Measurements from ENCODE around the gene RHBDF2.

The RHBDF2 gene

DNA sequence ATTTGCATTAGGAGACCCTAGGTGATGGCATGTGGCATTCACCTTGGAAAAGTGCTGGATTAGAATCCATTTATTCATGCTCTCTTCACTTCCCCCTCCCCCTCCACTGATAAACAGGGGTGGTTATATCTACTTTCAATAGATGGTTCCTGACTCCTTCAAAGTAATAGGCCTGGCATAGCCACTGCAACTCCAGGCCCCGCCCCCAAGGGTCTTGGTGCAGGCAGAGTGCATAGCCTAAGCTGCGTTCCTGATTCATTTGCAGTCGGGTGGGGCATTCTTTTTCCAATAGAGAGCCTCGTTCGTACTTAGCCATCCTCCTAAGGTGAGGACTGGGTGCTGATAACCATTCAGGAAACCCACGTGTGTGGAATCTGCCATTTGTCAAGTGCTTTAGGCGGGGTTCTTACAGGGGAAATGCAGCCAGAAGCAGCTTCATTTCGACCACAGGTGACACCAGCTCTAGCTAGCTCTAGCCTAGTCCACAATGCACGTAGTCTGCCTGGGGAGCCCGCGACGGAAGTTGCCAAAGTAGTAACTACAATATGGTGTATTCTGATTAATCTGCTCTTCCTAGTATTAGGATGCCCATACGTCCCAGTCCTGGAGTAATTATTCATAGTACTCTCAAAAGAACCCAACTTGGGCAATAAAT is 59.4 kb downstream of the RHBDF2 start:
- Mint-ChIP-seq H3K4me3 (no peak overlapping the region), H3K27ac (peak overlapping the region; percentile 10), H3K9me3 (ENCODE audit: low read depth) (no peaks in the 10 kb centered on the region), H3K36me3 (peaks cover 6% of the 10 kb centered on the region), H3K4me1 (ENCODE audit: low read depth) (peaks cover 54% of the 10 kb centered on the region), H3K27me3 (no peaks in the 10 kb centered on the region)

DNA sequence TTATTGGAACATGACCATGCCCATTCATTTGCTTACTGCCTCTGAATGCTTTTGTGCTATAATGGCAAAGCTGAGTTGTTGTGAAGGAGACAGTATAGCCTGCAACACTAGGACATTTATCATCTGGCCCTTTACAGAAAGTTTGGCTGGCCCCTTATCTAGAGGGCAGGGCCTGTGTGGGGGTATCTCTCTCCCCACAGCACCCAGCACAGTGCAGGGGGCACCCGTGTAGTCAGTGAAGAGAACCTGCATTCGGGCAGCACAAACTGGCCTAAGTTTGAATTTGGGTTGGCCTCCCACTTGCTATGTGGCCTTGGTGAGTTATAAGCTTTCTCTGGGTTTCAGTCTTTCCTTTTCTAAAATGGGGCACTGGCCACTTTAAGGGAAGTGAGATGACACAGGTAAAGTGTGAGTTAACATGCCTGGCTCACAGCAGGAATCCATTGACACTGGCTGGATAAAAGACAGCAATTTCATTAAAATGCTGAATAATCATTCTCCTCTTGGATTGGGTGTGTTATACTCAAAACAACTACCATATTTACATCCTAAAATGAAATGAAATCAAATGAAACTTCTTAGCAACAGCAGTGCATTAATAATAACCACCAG is 60.4 kb downstream of the RHBDF2 start:
- H3K27me3 Mint-ChIP-seq: no peaks in the 10 kb centered on the region
- no peaks in the 10 kb centered on the region for H3K9me3 Mint-ChIP-seq (ENCODE audit: low read depth)
- H3K4me3 Mint-ChIP-seq: no peak overlapping the region
- peaks cover 49% of the 10 kb centered on the region for H3K4me1 Mint-ChIP-seq (ENCODE audit: low read depth)
- peaks cover 6% of the 10 kb centered on the region for H3K36me3 Mint-ChIP-seq
- no peak overlapping the region for H3K27ac Mint-ChIP-seq

DNA sequence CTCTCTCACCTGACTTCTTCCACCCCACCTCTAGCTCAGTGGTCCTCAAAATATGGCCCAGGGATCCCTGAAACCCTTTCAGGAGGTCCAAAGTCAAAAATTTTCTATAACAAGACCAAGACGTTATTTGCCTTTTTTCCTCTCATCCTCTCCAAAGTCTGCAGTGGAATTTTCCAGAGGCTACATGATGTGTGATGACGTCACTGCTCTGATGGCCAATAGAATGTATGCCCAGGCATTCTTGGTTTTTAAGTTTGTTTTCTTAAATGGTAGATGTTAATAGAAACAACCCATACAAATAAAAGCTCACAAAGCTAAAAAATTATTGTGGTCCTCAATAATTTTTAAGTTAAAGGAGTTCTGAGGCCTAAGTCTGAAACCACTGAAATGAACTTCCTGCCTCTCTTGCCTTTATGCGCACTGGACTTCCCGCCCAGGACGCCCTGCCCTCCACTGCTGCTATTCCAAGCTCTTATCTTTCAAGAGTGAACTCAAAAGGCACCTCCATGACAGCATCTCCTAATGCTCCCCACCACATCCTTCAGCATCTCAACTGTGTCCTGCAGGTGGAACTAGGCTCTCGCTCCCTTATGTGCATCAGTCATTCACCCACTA is 61.8 kb downstream of the RHBDF2 start:
- Mint-ChIP-seq H3K4me1 (ENCODE audit: low read depth) (peaks cover 39% of the 10 kb centered on the region), H3K9me3 (ENCODE audit: low read depth) (no peaks in the 10 kb centered on the region), H3K4me3 (no peak overlapping the region), H3K27me3 (no peaks in the 10 kb centered on the region), H3K36me3 (peaks cover 8% of the 10 kb centered on the region), H3K27ac (no peak overlapping the region)

DNA sequence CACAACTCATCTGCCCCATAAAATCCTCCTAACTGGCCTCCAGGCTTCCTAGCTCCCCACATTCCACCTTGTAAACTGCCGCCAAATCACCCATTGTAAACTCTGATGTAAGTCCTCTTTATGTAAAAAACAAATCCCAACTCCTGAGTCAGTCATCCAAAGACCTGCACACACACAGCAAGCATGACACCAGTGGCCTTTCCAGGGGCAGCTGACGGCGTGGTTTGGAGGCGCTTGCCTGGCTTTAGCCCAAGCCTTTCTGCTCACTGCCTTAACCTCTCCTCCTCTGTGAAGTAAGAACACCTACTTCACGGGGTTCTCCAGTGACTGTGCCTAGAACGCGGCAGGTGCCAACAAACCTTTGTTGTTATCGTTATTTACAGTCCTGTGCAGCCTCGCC is 62.3 kb downstream of the RHBDF2 start:
- no peaks in the 10 kb centered on the region for H3K27me3 Mint-ChIP-seq
- no peak overlapping the region for H3K27ac Mint-ChIP-seq
- peaks cover 10% of the 10 kb centered on the region for H3K36me3 Mint-ChIP-seq
- no peak overlapping the region for H3K4me3 Mint-ChIP-seq
- peaks cover 41% of the 10 kb centered on the region for H3K4me1 Mint-ChIP-seq (ENCODE audit: low read depth)
- H3K9me3 Mint-ChIP-seq (ENCODE audit: low read depth): no peaks in the 10 kb centered on the region

DNA sequence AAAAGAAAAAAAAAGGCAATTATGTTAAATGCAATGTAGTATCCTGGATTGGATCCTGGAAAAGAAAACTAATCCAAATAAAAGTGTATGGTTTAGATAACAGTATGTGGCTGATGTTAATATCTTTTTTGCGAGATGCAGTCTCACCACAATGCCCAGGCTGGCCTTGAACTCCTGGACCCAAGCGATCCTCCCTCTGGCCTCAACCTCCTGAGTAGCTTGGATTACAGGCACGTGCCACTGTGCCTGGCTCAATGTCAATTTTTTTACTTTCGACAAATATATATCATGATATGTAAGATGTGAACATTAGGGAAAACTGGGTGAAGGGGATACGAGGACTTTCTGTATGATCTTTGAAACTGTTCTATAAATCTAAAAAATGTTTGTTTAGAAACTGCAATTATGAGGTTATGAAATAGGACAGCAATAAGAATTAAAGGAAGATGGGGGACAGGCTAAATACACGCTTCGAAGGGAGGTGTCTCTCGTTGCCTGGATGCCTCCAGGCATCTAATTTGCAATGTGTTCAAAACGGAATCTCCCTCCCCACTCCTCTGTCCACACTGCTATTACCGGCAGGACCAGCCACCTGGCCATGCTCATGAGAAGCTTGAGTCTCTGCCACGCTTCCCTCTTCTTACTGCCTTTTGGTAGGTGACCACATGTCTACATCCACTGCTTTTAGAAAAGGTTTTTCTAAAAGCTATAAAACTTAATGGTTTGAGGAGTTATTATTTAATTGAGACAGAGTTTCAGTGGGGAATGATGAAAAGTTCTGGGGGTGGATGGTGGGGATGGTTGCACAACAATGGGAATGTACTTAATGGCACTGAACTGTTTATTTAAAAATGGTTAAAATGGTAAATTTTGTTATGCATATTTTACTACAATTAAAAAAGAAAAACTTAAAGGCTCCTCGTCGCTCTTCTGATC is 63.5 kb downstream of the RHBDF2 start:
- H3K27ac Mint-ChIP-seq: no peak overlapping the region
- H3K4me3 Mint-ChIP-seq: no peak overlapping the region
- no peaks in the 10 kb centered on the region for H3K27me3 Mint-ChIP-seq
- peaks cover 39% of the 10 kb centered on the region for H3K4me1 Mint-ChIP-seq (ENCODE audit: low read depth)
- peaks cover 8% of the 10 kb centered on the region for H3K36me3 Mint-ChIP-seq
- H3K9me3 Mint-ChIP-seq (ENCODE audit: low read depth): no peaks in the 10 kb centered on the region

DNA sequence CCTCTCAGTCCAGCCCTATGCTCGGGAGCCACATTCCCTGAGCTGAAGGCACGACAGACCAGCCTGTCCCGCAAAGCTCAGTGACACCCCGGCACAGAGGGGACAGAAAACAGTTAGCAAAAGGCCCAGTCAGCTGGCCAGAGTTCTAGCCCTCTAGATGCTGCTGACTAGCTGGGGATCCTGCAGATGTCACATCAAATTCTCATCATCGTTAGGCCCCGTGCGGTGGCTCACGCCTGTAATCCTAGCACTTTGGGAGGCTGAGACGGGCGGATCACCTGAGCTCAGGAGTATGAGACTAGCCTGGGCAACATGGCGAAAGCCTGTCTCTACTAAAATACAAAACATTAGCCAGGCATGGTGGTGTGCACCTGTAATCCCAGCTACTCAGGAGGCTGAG is 65.5 kb downstream of the RHBDF2 start:
- no peaks in the 10 kb centered on the region for H3K27me3 Mint-ChIP-seq
- H3K9me3 Mint-ChIP-seq (ENCODE audit: low read depth): no peaks in the 10 kb centered on the region
- no peak overlapping the region for H3K27ac Mint-ChIP-seq
- H3K4me1 Mint-ChIP-seq (ENCODE audit: low read depth): peaks cover 31% of the 10 kb centered on the region
- H3K36me3 Mint-ChIP-seq: peaks cover 6% of the 10 kb centered on the region
- no peak overlapping the region for H3K4me3 Mint-ChIP-seq

DNA sequence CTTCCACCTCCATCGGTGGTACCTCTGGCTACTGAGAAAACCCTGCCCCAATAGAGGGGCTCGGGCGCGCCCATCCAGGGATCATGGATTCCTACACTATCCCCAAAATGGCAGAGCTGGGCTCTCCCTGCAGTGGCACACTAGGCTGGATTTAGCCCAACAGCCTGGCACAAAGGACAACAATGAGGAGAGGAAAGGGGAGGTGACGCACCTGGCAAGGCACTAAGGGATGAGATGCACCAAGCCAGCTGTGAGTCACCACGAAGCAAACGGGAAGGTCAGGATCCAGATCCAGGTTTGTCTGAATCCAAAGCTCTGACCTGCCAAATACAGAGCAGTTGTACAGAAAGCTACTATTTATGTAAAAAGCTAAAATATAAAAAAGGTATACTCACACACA is 66.4 kb downstream of the RHBDF2 start:
- no peaks in the 10 kb centered on the region for H3K27me3 Mint-ChIP-seq
- peaks cover 29% of the 10 kb centered on the region for H3K4me1 Mint-ChIP-seq (ENCODE audit: low read depth)
- H3K36me3 Mint-ChIP-seq: peaks cover 6% of the 10 kb centered on the region
- H3K4me3 Mint-ChIP-seq: no peak overlapping the region
- no peak overlapping the region for H3K27ac Mint-ChIP-seq
- H3K9me3 Mint-ChIP-seq (ENCODE audit: low read depth): no peaks in the 10 kb centered on the region

DNA sequence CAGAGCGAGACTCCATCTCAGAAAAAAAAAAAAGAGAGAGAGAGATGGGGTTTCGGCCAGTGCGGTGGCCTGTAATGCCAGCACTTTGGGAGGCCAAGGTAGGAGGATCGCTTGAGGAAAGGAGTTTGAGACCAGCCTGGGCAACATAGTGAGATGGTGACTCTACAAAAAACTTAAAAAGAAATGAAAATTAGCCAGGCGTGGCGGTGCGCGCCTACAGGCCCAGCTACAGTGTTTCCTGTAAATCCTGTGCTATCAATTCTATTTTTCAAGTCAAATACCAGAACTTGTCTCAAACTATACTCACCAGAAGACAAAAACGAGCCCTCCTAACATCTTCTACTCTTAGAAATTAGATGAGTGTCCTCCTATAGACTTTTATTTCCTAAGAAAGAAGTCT is 67.5 kb downstream of the RHBDF2 start:
- Mint-ChIP-seq H3K27ac (no peak overlapping the region), H3K4me1 (ENCODE audit: low read depth) (peaks cover 28% of the 10 kb centered on the region), H3K9me3 (ENCODE audit: low read depth) (no peaks in the 10 kb centered on the region), H3K36me3 (peaks cover 6% of the 10 kb centered on the region), H3K4me3 (no peak overlapping the region), H3K27me3 (no peaks in the 10 kb centered on the region)

DNA sequence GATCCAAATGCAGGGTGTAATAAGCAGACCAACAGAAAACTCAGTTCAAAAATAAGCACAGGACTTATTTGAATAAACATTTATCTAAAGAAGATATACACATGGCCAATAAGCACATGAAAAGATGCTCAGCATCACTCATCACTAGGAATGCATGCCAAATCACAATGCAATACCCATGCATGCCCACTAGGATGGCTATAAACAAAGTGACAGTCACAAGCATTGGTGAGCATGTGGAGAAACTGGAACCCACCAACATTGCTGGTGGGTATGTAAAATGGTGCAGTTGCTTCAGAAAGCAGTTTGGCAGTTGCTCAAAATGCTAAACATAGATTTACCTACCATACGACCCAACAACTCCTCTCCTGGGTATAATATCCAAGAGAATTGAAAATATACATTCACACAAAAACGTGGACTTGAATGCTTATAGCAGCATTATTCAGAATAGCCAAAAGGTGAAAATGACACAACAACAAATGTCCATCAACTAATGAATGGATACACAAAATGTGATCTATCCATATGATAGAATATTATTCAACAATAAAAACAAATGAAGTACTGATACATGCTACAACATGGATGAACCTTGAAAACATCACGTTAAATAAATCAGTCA is 68.4 kb downstream of the RHBDF2 start:
- peaks cover 25% of the 10 kb centered on the region for H3K4me1 Mint-ChIP-seq (ENCODE audit: low read depth)
- no peaks in the 10 kb centered on the region for H3K27me3 Mint-ChIP-seq
- no peaks in the 10 kb centered on the region for H3K9me3 Mint-ChIP-seq (ENCODE audit: low read depth)
- H3K4me3 Mint-ChIP-seq: no peak overlapping the region
- H3K36me3 Mint-ChIP-seq: peaks cover 4% of the 10 kb centered on the region
- no peak overlapping the region for H3K27ac Mint-ChIP-seq

DNA sequence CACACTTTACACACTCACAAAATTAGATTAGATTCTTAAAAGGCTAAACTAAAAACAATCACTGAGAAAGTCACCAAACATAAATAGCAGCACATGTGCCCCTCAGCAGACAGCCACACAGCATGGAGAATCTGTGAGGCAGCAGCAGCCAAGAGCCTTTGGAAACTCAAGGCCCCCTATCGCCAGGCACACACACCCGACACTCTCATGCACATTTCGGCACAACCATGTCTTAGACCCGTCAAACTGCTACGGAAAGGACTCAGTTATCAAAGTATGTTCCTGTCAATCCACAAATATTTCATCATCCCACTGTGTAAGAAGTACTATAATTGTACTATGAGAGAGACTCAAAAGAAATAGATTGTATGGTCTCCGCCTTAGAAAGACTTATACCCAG is 69.2 kb downstream of the RHBDF2 start:
- Mint-ChIP-seq H3K27me3 (no peaks in the 10 kb centered on the region), H3K4me1 (ENCODE audit: low read depth) (peaks cover 26% of the 10 kb centered on the region), H3K36me3 (peaks cover 4% of the 10 kb centered on the region), H3K9me3 (ENCODE audit: low read depth) (no peaks in the 10 kb centered on the region), H3K4me3 (no peak overlapping the region), H3K27ac (no peak overlapping the region)

DNA sequence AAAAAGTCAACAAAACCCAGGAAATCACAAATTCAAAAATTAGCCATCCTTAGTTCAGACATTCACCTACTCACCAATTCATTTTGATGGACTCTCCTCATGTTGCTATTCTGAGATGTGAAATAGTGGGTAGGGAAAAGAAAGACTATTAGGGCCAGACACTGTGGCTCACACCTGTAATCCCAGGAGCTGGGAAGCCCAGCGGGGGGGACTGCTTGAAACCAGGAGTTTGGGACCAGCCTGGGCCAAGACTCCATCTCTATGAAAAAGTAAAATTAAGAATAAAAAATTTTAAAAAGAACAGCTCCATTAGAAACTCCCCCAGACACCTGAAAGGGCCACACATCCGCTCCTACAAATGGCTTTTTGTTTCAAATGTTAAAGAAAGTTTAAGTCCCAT is 69.7 kb downstream of the RHBDF2 start:
- H3K4me3 Mint-ChIP-seq: no peak overlapping the region
- no peak overlapping the region for H3K27ac Mint-ChIP-seq
- H3K27me3 Mint-ChIP-seq: no peaks in the 10 kb centered on the region
- H3K36me3 Mint-ChIP-seq: peaks cover 4% of the 10 kb centered on the region
- H3K9me3 Mint-ChIP-seq (ENCODE audit: low read depth): no peaks in the 10 kb centered on the region
- H3K4me1 Mint-ChIP-seq (ENCODE audit: low read depth): peaks cover 29% of the 10 kb centered on the region

DNA sequence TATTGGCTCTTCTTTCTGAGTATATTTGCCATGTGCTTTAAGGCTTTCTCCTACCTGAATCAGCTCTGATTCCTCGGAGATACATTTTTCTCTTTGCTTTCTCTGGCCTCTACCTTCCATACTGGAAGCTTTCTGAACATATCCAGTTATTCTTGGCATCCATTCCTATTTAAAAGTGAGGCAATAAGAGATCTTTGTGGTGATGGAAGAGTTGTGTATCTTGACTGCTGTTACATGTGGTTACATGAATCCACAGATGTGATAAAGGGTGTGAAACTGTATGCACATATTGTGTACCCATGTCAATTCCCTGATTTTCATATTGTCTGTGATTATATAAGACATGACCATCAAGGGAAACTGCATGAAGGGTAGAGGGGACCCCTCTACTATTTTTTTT is 72.7 kb downstream of the RHBDF2 start:
- Mint-ChIP-seq H3K4me3 (no peak overlapping the region), H3K36me3 (no peaks in the 10 kb centered on the region), H3K9me3 (ENCODE audit: low read depth) (no peaks in the 10 kb centered on the region), H3K27ac (no peak overlapping the region), H3K27me3 (no peaks in the 10 kb centered on the region), H3K4me1 (ENCODE audit: low read depth) (peaks cover 24% of the 10 kb centered on the region)

DNA sequence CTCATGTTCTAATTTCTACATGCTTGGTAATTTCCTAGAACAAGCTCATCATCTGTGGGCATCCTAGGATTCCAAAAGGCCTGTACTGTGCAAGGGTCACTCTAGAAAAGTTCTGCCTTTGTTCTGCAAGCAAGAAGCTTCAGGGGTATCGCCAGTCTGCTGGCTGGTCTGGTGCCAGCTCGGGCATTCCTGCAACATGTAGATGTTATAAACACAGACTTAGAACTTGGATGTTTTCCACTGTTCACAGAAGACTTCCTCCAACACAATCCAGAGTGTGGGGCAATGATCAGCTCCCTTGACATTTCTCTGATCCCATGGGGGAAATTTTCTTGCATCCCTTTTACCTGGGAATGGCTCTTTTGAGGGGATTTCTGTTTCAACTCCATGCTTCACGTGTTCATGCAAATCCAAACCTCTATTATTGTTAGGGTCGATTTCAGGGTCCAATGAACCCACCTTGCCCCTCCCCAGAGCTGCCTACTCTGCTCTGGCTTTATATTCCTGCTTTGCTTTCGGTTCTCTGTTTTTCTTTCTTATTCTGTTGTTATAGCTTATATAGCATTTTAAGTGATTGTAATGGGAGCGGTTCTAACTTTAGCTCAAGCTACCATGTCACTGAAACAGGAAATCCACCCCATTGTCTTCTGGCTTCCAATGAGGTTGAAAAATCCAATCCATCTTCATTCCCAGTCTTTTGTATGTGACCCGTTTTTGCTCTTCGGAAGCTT is 73.6 kb downstream of the RHBDF2 start:
- Mint-ChIP-seq H3K27me3 (no peaks in the 10 kb centered on the region), H3K4me1 (ENCODE audit: low read depth) (peaks cover 24% of the 10 kb centered on the region), H3K9me3 (ENCODE audit: low read depth) (no peaks in the 10 kb centered on the region), H3K27ac (no peak overlapping the region), H3K4me3 (no peak overlapping the region), H3K36me3 (peaks cover 3% of the 10 kb centered on the region)

DNA sequence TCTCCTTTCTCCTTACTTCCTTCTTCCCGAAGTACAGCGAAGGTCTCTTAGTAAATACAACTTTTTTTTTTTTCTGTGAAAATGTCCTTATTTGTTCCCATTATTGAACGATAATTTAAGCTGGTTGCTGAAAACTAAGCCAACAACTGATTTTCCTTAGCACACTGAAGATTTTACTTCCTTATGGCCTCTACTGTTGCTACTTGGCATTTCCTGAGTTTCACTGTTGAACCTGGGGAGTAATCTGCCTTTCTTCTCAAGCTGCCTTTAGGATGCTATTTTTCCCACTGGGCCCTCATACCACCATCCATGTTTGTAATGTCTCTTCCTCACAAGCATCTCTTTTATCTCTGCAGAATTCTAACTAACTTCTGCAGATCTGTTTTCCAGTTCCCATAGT is 74.4 kb downstream of the RHBDF2 start:
- Mint-ChIP-seq H3K4me1 (ENCODE audit: low read depth) (peaks cover 20% of the 10 kb centered on the region), H3K27ac (peak overlapping the region; percentile 58)

More for the DNA sequence above, 74.4 kb downstream of the RHBDF2 start:
- H3K4me3 Mint-ChIP-seq: no peak overlapping the region
- peaks cover 3% of the 10 kb centered on the region for H3K36me3 Mint-ChIP-seq
- no peaks in the 10 kb centered on the region for H3K27me3 Mint-ChIP-seq
- H3K9me3 Mint-ChIP-seq (ENCODE audit: low read depth): no peaks in the 10 kb centered on the region

All from activated naive CD8-positive, alpha-beta T cell (primary cell).